HG03521 (cell line): Measurements from ENCODE around the gene CD300LD.

Experiments
- ATAC-seq: cut with Tn5 transposase; IDR thresholded peaks from one replicate; pipeline ENCODE4 v1.9.1; 2021; ENCODE audit warnings: mild to moderate bottlenecking, moderate library complexity; ENCODE audit not compliant: unreplicated experiment

The CD300LD gene

DNA sequence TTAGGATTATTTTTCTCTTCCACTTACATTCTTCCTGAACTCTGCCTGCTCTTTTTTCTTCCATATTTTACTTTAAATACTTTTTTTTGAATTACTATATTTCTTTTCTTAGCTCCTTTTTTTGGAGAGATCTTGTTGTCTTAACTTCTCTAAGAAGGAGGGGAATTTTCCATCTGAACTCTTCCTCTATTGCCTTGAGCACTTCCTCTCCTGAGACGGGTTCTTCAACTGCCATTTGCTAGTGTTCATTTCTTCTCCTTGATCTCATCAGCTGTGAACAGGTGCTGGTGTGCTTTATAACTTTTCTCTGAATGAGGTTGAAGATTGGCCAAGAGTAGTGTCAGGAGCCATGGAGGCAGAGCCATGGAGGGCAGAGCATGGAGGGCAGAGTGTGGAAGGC, 15.1 kb upstream of the CD300LD start:
- ATAC-seq: no peak

DNA sequence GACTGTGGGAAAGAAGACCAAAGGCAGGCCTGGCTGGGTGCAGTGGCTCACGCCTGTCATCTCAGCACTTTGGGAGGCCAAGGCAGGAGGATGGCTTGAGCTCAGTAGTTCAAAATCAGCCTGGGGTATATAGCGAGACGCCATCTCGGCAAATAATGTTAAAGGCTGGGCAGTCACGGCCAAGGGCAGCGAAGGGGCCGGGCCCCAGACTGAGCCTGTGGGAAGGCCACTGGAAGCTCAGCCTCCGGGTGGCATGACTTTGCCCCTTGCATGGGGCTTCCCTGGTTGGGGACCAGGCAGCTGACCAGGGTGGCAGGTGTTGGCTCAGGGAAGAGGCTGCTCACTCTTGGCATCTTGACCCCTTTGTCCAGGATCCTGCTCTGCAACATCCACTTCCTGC, 14.0 kb upstream of the CD300LD start:
- ATAC-seq: no peak

DNA sequence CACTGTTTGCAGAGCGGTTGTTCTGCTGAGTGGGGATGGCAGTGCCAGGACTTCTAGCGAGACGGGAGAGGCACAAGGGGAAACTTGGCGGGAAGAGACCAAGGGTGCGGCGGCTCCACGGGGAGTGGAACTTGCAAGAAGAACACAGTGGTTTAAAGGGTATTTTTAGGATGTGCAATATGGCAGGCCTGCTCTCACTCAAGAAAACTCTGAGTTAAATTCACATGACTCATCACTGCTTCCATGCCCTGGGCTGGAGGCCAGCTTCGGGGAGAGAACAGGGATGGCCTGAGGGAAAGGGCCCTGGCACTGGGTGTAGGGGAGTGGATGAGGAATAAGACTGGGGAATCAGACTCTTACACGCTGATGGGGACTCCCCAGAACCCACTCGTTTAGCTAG, 13.3 kb upstream of the CD300LD start:
- no peak for ATAC-seq

DNA sequence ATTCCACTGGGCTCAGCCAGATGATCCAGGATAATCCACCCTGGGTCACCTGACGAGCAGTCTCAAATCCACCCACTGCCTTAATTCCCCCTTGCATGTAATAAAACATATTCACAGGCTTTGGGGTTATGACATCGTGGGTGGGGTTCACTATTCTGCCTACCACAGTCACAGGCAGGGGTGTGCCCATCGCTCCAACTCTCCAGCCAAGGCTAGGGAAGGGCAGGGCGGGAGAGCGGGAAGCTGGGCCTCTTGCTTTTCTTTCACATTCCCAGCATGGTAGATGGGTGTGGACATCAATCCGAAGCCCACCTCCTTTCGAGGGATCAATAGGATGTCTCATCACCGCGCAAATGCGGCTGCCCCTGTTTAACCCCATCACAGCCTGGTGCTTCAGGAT, 12.7 kb upstream of the CD300LD start:
- ATAC-seq: no peak

DNA sequence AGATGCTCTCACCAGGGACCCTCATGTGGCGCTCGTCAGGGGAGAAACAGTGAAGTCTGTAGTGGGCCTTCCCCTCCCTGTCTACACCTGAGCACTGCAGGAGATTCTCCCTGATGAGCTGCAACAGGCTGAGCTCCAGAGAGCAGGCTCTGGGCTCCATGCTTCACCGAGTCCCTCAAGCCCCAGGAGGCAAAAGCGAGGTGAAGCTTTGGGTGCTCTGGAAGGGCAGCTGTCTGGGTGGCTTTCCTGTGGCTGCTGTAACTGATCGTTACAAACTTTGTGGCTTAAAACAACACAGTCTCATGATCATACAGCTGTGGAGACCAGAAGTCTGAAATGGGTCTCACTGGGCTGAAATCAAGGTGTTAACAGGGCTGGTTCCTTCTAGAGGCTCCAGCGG, 12.1 kb upstream of the CD300LD start:
- ATAC-seq: no peak

DNA sequence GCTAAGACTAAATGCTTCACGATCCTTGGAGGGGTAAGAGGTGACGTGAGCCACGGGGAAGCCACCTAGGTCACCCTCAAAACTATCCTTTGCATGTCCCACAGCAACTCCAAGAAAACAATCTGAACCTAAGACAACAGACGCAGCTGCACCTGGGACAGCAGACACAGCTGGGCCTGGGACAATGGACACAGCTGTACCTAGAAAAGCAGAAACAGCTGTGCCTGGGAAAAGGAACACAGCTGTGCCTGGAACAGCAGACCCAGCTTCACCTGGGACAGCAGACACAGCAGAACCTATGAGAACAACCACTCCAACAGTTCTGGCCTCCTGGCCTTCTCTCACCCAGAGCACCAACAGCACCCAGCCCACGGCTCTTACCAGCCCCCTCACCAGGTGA, 11.7 kb upstream of the CD300LD start:
- ATAC-seq: no peak

DNA sequence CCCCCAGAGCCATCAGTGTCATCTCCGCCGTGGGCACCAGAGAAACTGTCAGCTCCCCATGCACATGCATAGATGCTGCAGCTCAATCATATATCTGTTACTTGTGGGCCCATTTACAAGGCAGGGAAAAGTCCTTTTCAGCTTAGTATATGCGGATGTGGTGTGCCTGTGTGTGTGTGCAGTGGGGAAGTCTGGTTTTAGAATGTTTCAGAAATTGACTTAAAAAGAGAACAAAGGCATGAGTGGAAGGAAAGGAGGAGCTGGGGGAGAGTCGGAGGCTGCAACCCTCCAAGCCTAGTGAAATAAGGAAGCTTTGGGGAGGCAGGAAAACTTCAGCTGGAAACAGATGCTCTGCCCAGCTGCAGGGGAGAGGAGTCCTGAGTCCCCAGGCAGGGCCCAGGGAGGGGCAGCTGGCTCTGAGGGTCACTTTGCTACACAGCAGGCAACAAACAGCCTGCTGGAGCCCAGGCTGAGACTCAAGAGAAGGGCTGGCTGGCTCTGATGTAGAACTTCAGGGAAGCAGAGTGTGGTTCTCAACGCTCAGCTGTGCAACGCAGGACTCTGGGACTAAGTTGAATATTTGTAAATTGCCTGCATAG, 11.1 kb upstream of the CD300LD start:
- no peak for ATAC-seq

DNA sequence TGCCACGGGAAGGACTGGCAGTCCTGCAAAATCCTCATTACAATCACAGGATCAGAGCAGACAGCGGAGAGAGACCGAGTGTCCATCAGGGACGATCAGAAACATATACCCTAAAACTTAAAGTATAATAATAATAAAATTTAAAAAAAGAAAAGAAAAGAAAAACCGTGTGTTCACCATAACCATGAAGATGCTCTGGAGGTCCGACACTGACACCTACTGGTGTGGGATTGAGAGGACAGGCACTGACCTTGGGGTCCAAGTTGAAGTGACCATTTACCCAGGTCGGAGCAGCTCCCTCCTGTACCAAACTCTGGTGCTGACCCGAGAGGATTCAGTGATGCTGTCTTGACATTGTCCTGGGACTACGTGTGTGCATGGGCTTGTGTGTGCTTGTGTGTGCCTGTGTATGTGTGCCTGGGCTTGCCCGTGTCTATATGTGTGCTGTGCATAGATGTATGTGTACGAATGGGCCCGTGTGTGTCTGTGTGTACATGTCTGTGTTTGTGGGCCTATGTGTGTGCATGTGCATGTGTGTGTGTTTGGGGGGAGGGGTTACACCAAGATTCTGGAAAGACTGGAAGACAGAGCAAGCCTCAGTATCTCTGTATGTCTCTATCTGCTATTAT, 10.0 kb upstream of the CD300LD start:
- ATAC-seq: no peak

DNA sequence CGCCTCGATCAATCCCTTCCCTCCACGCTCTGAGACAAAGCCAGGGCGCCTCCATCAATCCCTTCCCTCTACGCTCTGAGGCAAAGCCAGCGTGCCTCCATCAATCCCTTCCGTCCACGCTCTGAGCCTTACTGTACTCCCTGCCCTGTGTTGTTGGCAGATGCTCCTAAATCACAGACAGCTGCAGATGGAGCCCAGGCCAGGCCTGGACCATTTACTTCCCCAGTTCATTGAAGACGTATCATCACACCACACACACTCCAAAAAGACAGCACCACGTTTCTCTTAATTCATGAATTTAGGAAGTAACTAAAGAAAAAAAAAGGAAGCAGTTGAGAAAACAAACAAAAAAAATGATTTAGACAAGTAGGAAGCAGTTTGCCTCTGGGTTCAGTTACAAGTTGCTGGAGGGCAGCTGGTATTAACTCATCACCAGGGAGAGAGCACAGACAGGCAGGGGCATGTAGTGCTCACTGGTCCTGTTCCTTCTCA, 7.4 kb upstream of the CD300LD start:
- no peak for ATAC-seq

DNA sequence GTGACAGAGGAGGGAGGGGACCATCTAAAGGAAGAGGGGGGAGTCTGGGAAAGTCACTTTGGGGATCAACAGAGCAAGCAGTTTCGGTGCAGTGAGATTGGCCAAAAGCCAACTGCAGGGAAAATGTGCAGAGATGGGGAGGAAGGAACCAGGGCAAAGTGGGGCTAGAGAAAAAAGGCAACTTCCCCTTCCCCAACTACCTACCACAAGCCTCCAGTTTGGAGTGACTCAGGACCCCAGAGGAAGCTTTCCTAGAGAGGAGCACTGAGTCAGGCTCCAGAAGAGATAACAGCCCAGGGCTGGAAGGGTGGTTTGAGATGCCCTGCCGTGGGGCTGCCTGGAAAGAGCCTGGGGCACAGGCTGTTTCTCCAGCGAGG, 6.9 kb upstream of the CD300LD start:
- no peak for ATAC-seq

DNA sequence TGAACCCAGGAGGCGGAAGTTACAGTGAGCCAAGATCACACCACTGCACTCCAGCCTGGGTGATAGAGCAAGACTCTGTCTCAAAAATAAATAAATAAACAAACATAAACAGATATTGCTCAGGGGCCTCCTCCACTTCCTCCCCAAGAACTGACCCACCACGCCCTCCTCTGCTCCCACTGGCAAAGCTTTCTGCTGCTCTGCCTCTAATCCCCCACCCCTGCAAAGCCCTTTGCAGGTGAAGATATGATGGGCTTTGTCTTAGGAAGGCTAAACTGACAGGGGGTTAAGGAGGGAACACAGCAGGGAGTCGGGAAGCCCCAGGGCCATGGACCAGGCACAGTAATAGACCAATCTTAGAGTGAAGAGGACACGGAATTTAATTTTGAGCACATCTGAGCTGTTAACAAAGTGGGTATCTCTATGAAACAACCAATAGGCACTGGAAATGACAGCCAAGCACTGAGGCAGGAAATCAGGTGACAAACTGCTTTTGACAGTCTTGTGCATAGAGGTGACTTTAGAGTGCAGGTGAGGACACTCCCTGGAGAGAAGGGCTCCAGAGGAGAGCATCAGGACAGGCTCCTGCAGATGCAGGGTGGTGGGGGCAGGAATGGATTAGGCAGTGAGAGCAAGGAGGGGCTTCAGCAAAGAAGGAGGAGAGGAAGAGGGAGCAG, 6.4 kb upstream of the CD300LD start:
- no peak for ATAC-seq

DNA sequence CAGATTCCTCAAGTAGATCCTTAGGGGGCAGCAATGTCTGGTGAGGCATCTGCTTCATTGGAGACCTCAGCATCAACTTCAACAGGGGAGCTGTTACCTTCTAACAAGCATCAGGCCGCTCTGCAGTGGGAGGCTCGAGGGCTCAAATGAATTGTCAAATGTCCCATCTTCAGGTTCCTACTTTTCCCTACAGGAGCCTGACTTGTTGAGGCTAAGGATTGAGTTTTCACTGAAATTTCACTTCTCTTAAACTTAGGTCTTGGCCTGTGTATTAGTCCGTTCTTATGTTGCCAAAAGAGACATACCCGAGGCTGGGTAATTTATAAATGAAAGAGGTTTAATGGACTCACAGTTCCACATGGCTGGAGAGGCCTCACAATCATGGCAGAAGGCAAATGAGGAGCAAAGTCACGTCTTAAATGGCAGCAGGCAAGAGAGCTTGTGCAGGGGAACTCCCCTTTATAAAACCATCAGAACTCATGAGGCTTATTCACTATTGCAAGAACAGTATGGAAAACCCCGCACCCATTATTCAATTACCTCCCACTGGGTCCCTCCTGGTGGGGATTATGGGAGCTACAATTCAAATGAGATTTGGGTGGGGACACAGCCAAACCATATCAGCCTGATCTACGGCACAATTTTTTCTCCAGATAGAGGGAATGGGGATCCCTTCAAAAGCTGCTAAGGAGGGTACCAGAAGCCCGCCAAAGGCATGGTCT, 5.1 kb upstream of the CD300LD start:
- ATAC-seq: no peak

DNA sequence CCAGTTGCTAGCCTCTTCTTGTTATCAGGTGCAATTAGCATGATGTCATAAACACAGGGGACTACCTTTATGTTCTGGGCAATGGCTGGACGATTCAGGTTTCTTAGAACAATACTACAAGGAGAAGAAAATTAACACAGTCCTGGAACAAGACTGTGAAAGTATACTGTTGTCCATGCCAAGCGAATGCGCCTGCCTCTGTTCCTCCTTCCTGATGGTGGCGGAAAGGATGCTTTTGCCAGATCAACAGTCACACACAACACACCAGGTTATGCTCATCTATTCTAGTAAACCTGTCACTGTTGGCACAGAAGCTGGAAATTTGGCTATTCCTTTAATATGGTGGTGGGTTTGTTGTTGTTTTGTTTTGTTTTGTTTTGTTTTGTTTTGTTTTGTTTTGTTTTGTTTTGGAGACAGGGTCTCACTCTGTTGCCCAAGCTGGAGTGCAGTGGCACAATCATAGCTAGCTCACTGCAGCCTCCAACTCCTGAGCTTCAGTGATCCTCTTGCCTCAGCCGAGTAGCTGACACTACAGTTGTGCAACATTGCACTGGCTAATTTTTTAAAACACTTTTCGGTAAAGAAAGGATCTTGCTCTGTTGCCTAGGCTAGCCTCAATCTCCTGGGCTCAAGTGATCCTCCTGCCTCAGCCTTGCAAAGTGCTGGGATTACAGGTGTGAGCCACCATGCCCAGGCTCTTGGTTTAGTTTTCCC, 3.1 kb upstream of the CD300LD start:
- no peak for ATAC-seq

DNA sequence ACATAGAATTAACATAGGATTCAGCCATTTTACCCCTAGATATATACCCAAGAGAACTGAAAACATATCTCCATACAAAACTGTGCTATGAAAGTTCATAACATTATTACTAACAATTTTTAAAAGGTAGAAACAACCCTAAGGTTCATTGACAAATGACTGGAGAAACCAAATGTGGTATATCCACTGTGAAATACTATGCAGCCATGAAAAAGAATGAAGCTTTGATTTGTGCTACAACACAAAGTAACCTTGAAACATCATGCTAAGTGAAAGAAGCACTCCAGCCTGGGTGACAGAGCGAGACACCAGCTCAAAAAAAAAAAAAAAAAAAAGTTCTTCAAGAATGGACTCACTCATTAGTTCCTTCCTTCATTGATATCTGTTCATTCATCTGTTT, 580 bp downstream of the CD300LD start:
- ATAC-seq: no peak

DNA sequence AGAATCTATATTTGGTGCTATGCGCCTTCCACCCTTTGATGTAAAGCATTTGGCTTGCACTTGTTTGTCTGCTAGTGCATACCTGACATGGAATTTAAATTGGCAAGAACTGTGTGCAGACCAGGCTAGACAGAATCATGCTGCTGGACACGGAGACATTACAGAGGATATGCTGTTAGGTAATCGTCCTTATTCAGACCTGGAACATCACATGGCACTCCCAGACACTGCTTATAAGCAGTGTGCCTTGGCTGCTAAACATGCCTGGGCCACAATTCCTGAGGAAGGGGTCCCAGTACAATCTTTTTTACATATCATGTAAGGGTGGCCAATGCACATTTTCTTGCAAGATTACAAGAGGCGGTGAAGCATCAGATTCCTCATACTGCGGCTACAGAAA, 6.4 kb downstream of the CD300LD start:
- ATAC-seq: no peak

DNA sequence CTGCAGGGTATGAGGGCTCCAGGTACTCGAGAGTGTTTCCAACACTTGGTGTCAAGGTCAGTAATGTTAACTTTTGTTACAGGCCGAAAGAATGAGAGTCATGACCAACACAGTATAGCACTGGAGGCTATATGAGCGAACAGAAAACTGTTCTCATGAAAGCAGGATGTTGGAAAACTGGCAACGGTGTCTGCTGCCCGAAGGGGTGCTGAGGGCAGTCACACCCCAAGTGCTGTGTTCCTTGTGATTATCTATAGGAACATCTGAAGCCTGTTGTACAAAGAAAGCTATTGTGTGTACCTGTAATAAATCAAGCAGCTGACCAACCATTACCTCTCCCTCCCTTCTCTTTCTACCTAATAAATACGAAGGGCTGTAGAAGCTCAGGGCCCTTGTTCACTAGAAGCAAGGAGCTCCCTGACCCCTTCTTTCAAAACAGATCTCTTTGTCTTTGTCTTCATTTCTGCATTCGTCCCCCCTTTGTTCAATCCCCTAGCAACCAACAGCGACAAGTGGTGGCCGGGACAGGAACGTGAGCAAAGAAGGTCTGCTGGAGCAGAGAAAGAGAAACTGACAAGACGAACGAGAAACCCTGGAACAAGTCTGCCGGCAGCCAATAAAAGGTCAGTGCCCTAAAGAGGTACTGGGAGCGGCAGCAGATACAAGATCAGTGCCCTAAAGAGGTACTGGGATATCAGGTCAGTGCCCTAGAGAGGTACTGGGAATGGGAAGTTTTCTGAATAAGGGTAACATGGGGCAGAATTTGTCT, 7.6 kb downstream of the CD300LD start:
- no peak for ATAC-seq

DNA sequence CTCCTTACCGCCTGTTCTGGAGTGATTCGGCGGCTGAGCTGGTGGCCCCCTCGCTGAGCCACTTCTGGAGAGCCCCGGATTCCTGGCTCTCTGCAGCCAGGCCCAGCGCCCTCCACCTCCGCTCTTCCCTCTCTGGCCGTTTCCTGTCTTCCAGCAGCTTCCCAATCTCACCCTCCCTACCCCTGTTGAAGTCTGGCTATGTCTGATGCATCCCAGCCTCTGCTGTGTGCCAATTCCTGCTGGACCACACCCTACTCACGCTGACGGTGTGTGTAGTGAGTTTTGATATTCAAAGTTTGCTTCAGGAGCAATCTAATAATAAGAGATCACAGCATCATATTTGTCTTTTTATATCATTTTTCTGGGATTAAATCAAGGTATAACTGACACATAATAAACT, 9.4 kb downstream of the CD300LD start:
- no peak for ATAC-seq

DNA sequence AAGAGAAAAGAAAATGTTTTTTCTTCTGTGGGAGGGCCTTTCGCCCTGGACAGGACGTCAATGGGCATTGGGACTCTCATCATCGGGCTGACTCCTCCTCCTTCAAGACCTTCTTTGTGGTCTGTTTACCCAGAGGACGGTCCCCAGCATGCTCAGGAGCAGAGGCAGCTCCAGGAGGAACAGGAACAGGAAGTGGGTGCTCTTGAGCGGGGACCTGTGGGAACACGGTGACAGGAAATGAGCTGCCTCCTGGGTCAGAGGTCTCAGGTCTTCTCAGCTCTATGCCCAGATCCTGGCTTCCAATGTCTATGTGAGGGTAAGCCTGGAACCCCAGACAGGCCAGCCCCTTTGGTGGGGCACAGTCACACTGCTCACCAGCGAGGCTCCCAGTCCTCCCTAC, 12.2 kb downstream of the CD300LD start:
- ATAC-seq: no peak

DNA sequence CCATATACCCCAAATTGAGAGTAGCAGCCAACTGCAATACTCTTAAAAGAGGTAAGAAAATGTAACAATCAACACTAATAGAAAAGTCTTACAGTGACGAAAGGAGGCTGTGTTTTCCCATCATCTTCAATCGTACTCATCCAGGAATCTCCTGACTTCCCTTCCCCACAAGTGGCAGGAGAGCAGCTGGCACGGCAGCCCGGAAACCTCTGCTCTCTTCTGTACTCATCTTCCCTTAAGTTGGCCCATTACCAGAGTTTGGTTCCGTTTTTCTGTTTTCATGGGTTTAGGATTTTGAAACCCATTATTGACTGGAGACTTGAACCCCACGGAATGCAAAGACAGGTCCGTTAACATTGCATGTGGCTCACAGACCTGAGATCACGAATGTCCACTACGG, 13.1 kb downstream of the CD300LD start:
- no peak for ATAC-seq

DNA sequence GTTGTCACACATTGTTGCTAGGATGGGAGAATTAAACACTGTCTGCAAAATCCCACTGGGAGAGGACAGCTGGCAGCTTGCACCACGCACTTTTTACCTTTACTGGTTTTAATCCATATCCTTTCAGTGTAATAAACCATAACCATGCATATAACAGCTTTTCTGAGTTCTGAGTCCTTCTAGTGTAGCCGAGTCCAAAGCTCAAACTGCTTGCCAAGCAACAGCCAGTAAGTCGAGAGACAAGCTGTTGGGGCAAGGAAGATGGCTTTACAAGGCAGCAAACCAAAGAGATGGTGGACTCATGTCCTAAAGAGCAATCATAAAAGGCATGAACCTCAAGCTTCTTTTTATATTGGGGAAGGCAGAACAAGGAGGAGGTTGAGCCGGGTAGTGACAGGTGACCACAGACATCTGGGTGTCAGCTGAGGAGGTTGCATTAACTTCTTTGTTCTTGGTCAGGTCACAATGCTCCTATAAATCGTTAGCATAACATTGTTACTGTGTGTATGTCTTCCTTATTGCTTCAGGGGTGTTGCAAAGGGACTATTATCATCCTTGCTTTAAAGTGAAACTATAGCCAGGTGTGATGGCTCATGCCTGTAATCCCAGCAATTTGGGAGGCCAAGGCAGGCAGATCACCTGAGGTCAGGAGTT, 17.5 kb downstream of the CD300LD start:
- ATAC-seq: no peak
